ENCODE results near the gene DPEP2. TPM values are rescaled to one million over a fixed set of nuclear protein-coding genes. Genes with fewer than 3 reads are reported as not detected.

DPEP2 gene
- total and polyA plus RNA-seq, 2 experiments from 2014 or later: not detected

DNA sequence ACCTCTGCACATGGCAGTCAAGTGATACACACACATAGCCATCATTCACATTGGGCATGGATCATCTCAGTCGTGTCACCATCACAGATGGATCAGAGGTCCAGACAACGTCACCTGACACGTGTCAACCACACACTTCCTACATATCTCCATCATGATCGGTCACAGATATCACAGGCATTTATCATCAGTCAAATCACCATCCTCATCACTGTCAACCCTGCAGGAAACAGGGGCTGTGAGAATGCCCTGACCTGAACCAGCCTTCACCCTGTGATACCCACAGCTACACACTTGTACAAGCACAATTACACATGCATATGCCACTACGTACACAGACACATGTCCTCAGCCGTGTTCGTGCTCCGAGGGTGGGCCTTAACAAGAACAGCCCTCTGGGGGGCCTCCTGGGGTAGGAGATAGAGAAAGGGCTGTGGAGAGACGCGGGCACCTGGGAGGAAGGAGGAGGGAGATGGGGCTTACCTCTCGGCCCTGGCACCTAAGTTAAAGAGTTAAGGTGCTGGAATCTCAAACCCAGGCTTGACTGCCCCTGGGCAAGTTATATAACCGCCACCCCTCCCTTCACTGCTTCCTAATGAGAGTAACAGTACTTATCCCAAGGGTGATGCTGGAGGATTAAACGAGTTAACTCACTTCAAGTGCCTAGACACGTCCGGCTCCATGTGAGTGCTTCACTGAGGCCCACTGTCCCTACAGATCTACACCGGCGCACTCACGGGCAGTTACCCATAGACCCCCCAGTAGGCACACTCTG is 31.9 kb downstream of the DPEP2 start:
- H4K20me1 ChIP-seq (replicated peaks; ENCODE audit: insufficient read depth): peaks cover 22% of the 10 kb centered on the region
- TF ChIP-seq, protein P1, sequence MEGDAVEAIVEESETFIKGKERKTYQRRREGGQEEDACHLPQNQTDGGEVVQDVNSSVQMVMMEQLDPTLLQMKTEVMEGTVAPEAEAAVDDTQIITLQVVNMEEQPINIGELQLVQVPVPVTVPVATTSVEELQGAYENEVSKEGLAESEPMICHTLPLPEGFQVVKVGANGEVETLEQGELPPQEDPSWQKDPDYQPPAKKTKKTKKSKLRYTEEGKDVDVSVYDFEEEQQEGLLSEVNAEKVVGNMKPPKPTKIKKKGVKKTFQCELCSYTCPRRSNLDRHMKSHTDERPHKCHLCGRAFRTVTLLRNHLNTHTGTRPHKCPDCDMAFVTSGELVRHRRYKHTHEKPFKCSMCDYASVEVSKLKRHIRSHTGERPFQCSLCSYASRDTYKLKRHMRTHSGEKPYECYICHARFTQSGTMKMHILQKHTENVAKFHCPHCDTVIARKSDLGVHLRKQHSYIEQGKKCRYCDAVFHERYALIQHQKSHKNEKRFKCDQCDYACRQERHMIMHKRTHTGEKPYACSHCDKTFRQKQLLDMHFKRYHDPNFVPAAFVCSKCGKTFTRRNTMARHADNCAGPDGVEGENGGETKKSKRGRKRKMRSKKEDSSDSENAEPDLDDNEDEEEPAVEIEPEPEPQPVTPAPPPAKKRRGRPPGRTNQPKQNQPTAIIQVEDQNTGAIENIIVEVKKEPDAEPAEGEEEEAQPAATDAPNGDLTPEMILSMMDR (conservative IDR thresholded peaks at IDR 0.05; ENCODE audit: low read depth in 2 of 2): no peak
- TF ChIP-seq, protein P2, sequence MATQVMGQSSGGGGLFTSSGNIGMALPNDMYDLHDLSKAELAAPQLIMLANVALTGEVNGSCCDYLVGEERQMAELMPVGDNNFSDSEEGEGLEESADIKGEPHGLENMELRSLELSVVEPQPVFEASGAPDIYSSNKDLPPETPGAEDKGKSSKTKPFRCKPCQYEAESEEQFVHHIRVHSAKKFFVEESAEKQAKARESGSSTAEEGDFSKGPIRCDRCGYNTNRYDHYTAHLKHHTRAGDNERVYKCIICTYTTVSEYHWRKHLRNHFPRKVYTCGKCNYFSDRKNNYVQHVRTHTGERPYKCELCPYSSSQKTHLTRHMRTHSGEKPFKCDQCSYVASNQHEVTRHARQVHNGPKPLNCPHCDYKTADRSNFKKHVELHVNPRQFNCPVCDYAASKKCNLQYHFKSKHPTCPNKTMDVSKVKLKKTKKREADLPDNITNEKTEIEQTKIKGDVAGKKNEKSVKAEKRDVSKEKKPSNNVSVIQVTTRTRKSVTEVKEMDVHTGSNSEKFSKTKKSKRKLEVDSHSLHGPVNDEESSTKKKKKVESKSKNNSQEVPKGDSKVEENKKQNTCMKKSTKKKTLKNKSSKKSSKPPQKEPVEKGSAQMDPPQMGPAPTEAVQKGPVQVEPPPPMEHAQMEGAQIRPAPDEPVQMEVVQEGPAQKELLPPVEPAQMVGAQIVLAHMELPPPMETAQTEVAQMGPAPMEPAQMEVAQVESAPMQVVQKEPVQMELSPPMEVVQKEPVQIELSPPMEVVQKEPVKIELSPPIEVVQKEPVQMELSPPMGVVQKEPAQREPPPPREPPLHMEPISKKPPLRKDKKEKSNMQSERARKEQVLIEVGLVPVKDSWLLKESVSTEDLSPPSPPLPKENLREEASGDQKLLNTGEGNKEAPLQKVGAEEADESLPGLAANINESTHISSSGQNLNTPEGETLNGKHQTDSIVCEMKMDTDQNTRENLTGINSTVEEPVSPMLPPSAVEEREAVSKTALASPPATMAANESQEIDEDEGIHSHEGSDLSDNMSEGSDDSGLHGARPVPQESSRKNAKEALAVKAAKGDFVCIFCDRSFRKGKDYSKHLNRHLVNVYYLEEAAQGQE (IDR thresholded peaks at IDR 0.05; ENCODE audit: unreplicated experiment): no peak
- TF ChIP-seq EZH2phosphoT487 (IDR thresholded peaks at IDR 0.05; ENCODE audit: unreplicated experiment): no peak
- TF ChIP-seq STAT1 (IDR thresholded peaks at IDR 0.05; ENCODE audit: unreplicated experiment): no peak
- TF ChIP-seq ZNF114 (CRISPR knock-in tag; IDR thresholded peaks at IDR 0.05): no peak
- no peak for TF ChIP-seq CREB1 (CRISPR knock-in tag; IDR thresholded peaks at IDR 0.05; ENCODE audit: low read depth)
- TF ChIP-seq EZH2 (IDR thresholded peaks at IDR 0.05; ENCODE audit: low read depth, unreplicated experiment): no peak
- TF ChIP-seq ZNF331 (CRISPR knock-in tag; IDR thresholded peaks at IDR 0.05; ENCODE audit: low read depth): no peak
- TF ChIP-seq POLR2AphosphoS5 (IDR thresholded peaks at IDR 0.05; ENCODE audit: low read depth): no peak
- no peak for TF ChIP-seq ZNF462 (CRISPR knock-in tag; IDR thresholded peaks at IDR 0.05)
- no peak for TF ChIP-seq JUNB (IDR thresholded peaks at IDR 0.05; ENCODE audit: unreplicated experiment)
- TF ChIP-seq, protein P3, sequence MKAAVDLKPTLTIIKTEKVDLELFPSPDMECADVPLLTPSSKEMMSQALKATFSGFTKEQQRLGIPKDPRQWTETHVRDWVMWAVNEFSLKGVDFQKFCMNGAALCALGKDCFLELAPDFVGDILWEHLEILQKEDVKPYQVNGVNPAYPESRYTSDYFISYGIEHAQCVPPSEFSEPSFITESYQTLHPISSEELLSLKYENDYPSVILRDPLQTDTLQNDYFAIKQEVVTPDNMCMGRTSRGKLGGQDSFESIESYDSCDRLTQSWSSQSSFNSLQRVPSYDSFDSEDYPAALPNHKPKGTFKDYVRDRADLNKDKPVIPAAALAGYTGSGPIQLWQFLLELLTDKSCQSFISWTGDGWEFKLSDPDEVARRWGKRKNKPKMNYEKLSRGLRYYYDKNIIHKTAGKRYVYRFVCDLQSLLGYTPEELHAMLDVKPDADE (IDR thresholded peaks at IDR 0.05): no peak
- no peak for TF ChIP-seq NANOG (IDR thresholded peaks at IDR 0.05; ENCODE audit: borderline replicate concordance)

More for the DNA sequence above, 31.9 kb downstream of the DPEP2 start:
- Histone ChIP-seq H3K4me1 (ENCODE audit: insufficient read depth) (peaks cover 38% of the 10 kb centered on the region), H2AFZ (no peak overlapping the region; the same call in 1 of the 2 replicates), H3K4me3 (peak overlapping the region; percentile 91), H3K9me2 (ENCODE audit: insufficient read depth) (no peaks in the 10 kb centered on the region), H3K27ac (ENCODE audit: low read depth) (no peak overlapping the region), H3K79me2 (replicated peaks; ENCODE audit: insufficient read depth) (peaks cover 42% of the 10 kb centered on the region), H3K27me3 (ENCODE audit: insufficient read depth) (no peaks in the 10 kb centered on the region), H3K36me3 (ENCODE audit: insufficient read depth) (no peaks in the 10 kb centered on the region; the same call in 1 of the 2 replicates), H3K4me2 (peak overlapping the region; percentile 99), H3F3A (replicated peaks; ENCODE audit: low read depth) (0 out of 2 replicates have a peak, but pooled peaks cover 22% of the 10 kb centered on the region)
- Mint-ChIP-seq H3K9me3 (no peaks in the 10 kb centered on the region; the same call in 2 of the 3 replicates), H3K27ac (peak overlapping the region; percentile 57; the same call in 1 of the 2 replicates), H3K27me3 (ENCODE audit: insufficient read depth, low read depth, poor library complexity) (peaks cover 19% of the 10 kb centered on the region), H3K4me3 (peak overlapping the region; percentile 89), H3K4me1 (peaks cover 44% of the 10 kb centered on the region), H3K36me3 (ENCODE audit: low read depth) (peaks cover 8% of the 10 kb centered on the region)
- no peak for DNase-seq (ENCODE audit: low spot score)
- ATAC-seq: peak; percentile 2

Data from GM23338 (cell line).